CD4-positive, alpha-beta memory T cell (primary cell): ENCODE measurements around the gene FOXP1. TPM values are rescaled to one million over a fixed set of nuclear protein-coding genes. Genes with fewer than 3 reads are reported as not detected.
A peak's percentile ranks its signal among the peaks of the same experiment; 100 is the strongest.

ENCODE experiments used
- CTCF ChIA-PET: fragments of 350-600 bp; sonication (Branson Sonifier 250); formaldehyde crosslinking; loops from one replicate; lab custom pipeline; 2021; ENCODE audit warnings: inconsistent platforms; ENCODE audit not compliant: partially characterized antibody; lab: Charles Lee
- POLR2A ChIA-PET: fragments of 350-600 bp; sonication (Branson Sonifier 250); formaldehyde crosslinking; loops from one replicate; lab custom pipeline; 2021; ENCODE audit not compliant: partially characterized antibody; lab: Charles Lee
- DNase-seq, 5 donors: peaks; one replicate each; pipeline versions ENCODE4 v3.0.0 to v3.0.0-alpha.2; 2020 to 2022; ENCODE audit warnings: mixed read lengths in 1 of 5
- H3K27ac ChIP-seq: one replicate; pipeline ENCODE4 v1.7.0; 2013; ENCODE audit warnings: low read depth, low read length
- H3K27me3 ChIP-seq: 2 replicates; pipeline ENCODE4 v1.7.0; 2013; ENCODE audit warnings: mild to moderate bottlenecking, low read length, moderate library complexity; ENCODE audit not compliant: insufficient read depth
- H3K36me3 ChIP-seq: 2 replicates; pipeline ENCODE4 v1.7.0; 2013; ENCODE audit warnings: mild to moderate bottlenecking, low read length, moderate library complexity; ENCODE audit not compliant: insufficient read depth
- H3K4me1 ChIP-seq: 2 replicates; pipeline ENCODE4 v1.7.0; 2013; ENCODE audit warnings: mild to moderate bottlenecking, low read length, moderate library complexity; ENCODE audit not compliant: insufficient read depth
- H3K4me3 ChIP-seq, 2 donors: one replicate each; pipeline ENCODE4 v1.7.0; 2013; ENCODE audit warnings: low read length in 2 of 2, mild to moderate bottlenecking in 1 of 2
- H3K9me3 ChIP-seq, 2 donors: one replicate each; pipeline ENCODE4 v1.7.0; 2013; ENCODE audit warnings: low read length in 2 of 2, control low read depth in 1 of 2; ENCODE audit not compliant: control insufficient read depth in 1 of 2
- H3K27ac Mint-ChIP-seq, 7 donors: one replicate each; pipeline ENCODE4 v1.8.0; 2020 to 2021; ENCODE audit warnings: mixed read lengths in 7 of 7, mild to moderate bottlenecking in 6 of 7, inconsistent platforms in 3 of 7, moderate library complexity in 3 of 7
- H3K27me3 Mint-ChIP-seq, 2 donors: one replicate each; pipeline ENCODE4 v1.8.0; 2020 to 2021; ENCODE audit warnings: mixed read lengths in 2 of 2
- H3K36me3 Mint-ChIP-seq, 2 donors: one replicate each; pipeline ENCODE4 v1.8.0; 2020 to 2021; ENCODE audit warnings: mixed read lengths in 2 of 2, inconsistent platforms in 1 of 2, mild to moderate bottlenecking in 1 of 2
- H3K4me1 Mint-ChIP-seq, 4 donors: one replicate each; pipeline ENCODE4 v1.8.0; 2020 to 2021; ENCODE audit warnings: mixed read lengths in 4 of 4, mild to moderate bottlenecking in 1 of 4
- H3K4me3 Mint-ChIP-seq, 8 donors: one replicate each; pipeline ENCODE4 v1.8.0; 2020 to 2021; ENCODE audit warnings: mixed read lengths in 8 of 8, mild to moderate bottlenecking in 7 of 8, moderate library complexity in 6 of 8, inconsistent platforms in 3 of 8
- H3K9me3 Mint-ChIP-seq, 8 donors: one replicate each; pipeline ENCODE4 v1.8.0; 2020 to 2021; ENCODE audit warnings: mixed read lengths in 8 of 8, mild to moderate bottlenecking in 5 of 8, inconsistent platforms in 3 of 8, moderate library complexity in 1 of 8
- intact Hi-C: fragments of 100-400 bp; cut with micrococcal nuclease; formaldehyde crosslinking; loops from one replicate; pipeline ENCODE4 v1.15.1; 2023
- polyA plus RNA-seq, 2 donors: library from polyadenylated mRNA; unstranded; fragments of 300-500 nt; fragmentation: Illumina TruSeq; gene quantifications; one replicate each; pipeline ENCODE4 v1.2.3, GENCODE V29; 2021
- total RNA-seq, 2 experiments: library from RNA; stranded (reverse); gene quantifications; one replicate each; pipeline ENCODE4 v1.2.3, GENCODE V29; 2021

Gene FOXP1
- total and polyA plus RNA-seq, 4 experiments from 2014 or later: 189 to 348 (median 279) TPM

GRCh38 chr3:71050166-71050537 is 533.4 kb downstream of the FOXP1 start:
- Mint-ChIP-seq H3K27me3 (no peaks in the 10 kb centered on the region), H3K9me3 (no peaks in the 10 kb centered on the region), H3K36me3 (peaks cover 88 to 95% of the 10 kb centered on the region in 2 donors), H3K4me1 (peaks cover 0 to 99% (median 88%) of the 10 kb centered on the region in 4 donors), H3K27ac (peak overlapping the region; percentile 84 to 97 (median 93)), H3K4me3 (peak overlapping the region in 7 of 8 donors; percentile 6 to 83 (median 64))
- Histone ChIP-seq H3K27me3 (no peaks in the 10 kb centered on the region), H3K4me3 (no peak overlapping the region), H3K9me3 (no peaks in the 10 kb centered on the region), H3K27ac (peak overlapping the region; percentile 33), H3K36me3 (peaks cover 49% of the 10 kb centered on the region), H3K4me1 (peaks cover 100% of the 10 kb centered on the region)
- intact Hi-C loops: loop anchor here (1.0 kb wide), 2 partner anchors 11 to 12 kb away; no protein-coding TSS in a partner anchor
- ChIA-PET CTCF (interaction anchor here (1.4 kb wide), 1 partner anchor 10 kb away, joined by 3 read pairs; no protein-coding TSS in a partner anchor), POLR2A (interaction anchor here (1.0 to 9.2 kb wide), 3 partner anchors 10 to 441 kb away, joined by 3 to 97 read pairs (median 4); no protein-coding TSS in a partner anchor)
- DNase-seq: no peak

DNA sequence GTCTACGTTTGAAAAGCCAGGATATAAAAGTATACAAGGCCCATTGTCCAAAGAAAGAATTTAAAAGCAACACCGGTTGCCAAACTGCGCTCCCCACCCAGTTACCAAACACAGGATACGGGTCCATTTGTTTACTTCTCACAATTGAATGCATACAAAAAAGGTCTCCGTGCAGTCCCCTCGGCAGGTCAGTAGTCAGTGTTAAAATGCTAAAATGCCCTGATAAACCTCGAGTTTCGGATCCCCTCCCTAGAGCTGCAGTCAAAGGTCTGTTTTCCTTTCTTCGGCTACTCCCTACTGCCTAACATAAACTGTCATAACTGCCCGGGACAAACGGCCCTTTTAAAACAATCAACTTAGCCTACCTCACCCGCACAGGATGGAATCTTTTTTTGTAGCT is 534.6 kb downstream of the FOXP1 start:
- Histone ChIP-seq H3K4me1 (peaks cover 96% of the 10 kb centered on the region), H3K9me3 (no peaks in the 10 kb centered on the region), H3K4me3 (no peak overlapping the region), H3K27ac (peak overlapping the region; percentile 3), H3K27me3 (no peaks in the 10 kb centered on the region), H3K36me3 (peaks cover 57% of the 10 kb centered on the region)
- peaks cover 0 to 99% (median 83%) of the 10 kb centered on the region in 4 donors for H3K4me1 Mint-ChIP-seq
- peak overlapping the region; percentile 31 to 96 (median 86) for H3K27ac Mint-ChIP-seq
- peaks cover 87 to 95% of the 10 kb centered on the region in 2 donors for H3K36me3 Mint-ChIP-seq
- no peak for DNase-seq
- H3K27me3 Mint-ChIP-seq: no peaks in the 10 kb centered on the region
- CTCF ChIA-PET: interaction anchor here (1.5 kb wide), 1 partner anchor 12 kb away, joined by 5 read pairs; no protein-coding TSS in a partner anchor
- H3K4me3 Mint-ChIP-seq: peak overlapping the region in 5 of 8 donors; percentile 7 to 77 (median 35)
- intact Hi-C loops: no loop called here
- no peaks in the 10 kb centered on the region for H3K9me3 Mint-ChIP-seq
- POLR2A ChIA-PET: interaction anchor here (1.2 to 9.2 kb wide), 2 partner anchors 13 to 14 kb away, joined by 4 to 97 read pairs; no protein-coding TSS in a partner anchor

DNA sequence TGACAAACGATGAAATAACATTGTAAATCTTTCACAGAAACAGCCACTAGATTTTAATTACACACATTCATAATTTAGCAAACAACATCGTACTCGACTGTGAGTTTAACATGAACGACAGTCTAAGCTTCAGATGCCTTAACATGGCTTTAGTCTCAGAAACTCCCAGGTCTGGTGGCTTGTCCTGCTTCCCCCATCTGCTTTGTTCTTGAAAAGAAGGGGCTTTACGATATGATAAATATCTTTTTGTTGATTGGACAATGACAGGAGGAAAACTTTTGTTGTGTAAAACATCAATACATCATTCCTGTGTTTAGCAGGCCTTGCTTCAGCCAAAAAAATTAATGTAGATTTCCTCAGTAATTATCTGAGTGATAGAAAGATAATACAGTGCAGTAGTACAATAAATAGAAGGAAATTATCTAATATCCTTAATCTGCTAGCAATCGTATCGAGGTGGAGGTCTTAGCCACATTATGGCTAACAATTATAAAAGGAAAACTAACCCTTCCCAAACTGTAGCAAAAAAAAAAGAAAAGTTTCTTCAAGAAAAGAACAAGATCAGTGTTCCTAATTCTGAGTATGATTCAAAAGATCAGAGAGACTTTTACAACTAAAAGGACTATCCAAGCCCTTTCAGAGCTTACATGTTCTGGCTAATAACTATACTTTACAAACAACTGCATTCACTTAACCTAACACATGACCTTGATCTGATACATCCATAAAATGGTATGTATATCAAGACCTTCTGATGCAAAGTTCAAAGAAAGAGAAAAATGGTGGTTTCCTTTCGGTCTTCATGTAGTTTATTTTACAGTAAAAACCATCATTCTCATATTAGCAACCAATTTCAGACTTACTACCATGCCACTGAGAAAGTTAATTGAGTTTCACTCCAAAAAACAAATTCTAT is 535.7 kb downstream of the FOXP1 start:
- POLR2A ChIA-PET: interaction anchor here (9.2 kb wide), 1 partner anchor 14 kb away, joined by 97 read pairs; no protein-coding TSS in a partner anchor
- peaks cover 1 to 92% (median 75%) of the 10 kb centered on the region in 4 donors for H3K4me1 Mint-ChIP-seq
- peaks cover 87 to 94% of the 10 kb centered on the region in 2 donors for H3K36me3 Mint-ChIP-seq
- Histone ChIP-seq H3K9me3 (no peaks in the 10 kb centered on the region), H3K4me3 (no peak overlapping the region), H3K27ac (no peak overlapping the region), H3K36me3 (peaks cover 61% of the 10 kb centered on the region), H3K27me3 (no peaks in the 10 kb centered on the region), H3K4me1 (peaks cover 85% of the 10 kb centered on the region)
- CTCF ChIA-PET: interaction anchor here (1.2 to 1.5 kb wide), 2 partner anchors 13 to 19 kb away, joined by 3 to 5 read pairs; no protein-coding TSS in a partner anchor
- intact Hi-C loops: no loop called here
- H3K27me3 Mint-ChIP-seq: no peaks in the 10 kb centered on the region
- H3K9me3 Mint-ChIP-seq: no peaks in the 10 kb centered on the region
- peak overlapping the region; percentile 58 to 85 (median 65) for H3K27ac Mint-ChIP-seq
- DNase-seq: no peak
- H3K4me3 Mint-ChIP-seq: peak overlapping the region in 5 of 8 donors; percentile 7 to 67 (median 53)

- H3K36me3 ChIP-seq: peaks cover 61% of the 10 kb centered on the region
- H3K9me3 Mint-ChIP-seq: no peaks in the 10 kb centered on the region
- no peaks in the 10 kb centered on the region for H3K27me3 ChIP-seq
- H3K4me3 ChIP-seq: no peak overlapping the region
- peak overlapping the region in 6 of 7 donors; percentile 29 to 85 (median 68) for H3K27ac Mint-ChIP-seq
- H3K4me1 ChIP-seq: peaks cover 84% of the 10 kb centered on the region
- ChIA-PET POLR2A (interaction anchor here (1.1 to 9.2 kb wide), 2 partner anchors 15 to 17 kb away, joined by 3 to 97 read pairs; no protein-coding TSS in a partner anchor), CTCF (interaction anchor here (0.6 to 1.3 kb wide), 3 partner anchors 12 to 88 kb away, joined by 3 to 5 read pairs (median 3); no protein-coding TSS in a partner anchor)
- peaks cover 83 to 93% of the 10 kb centered on the region in 2 donors for H3K36me3 Mint-ChIP-seq
- no peak for DNase-seq
- no peak overlapping the region for H3K27ac ChIP-seq
- peaks cover 12 to 92% (median 71%) of the 10 kb centered on the region in 4 donors for H3K4me1 Mint-ChIP-seq
- H3K4me3 Mint-ChIP-seq: peak overlapping the region in 3 of 8 donors; percentile 29 to 45 (median 32)
- intact Hi-C loops: no loop called here
- H3K9me3 ChIP-seq: no peaks in the 10 kb centered on the region
- no peaks in the 10 kb centered on the region for H3K27me3 Mint-ChIP-seq
Measured at GRCh38 chr3:71046791-71047190, 536.7 kb downstream of the FOXP1 start.

- CTCF ChIA-PET: interaction anchor here (1.2 to 1.3 kb wide), 2 partner anchors 13 to 14 kb away, joined by 3 to 5 read pairs; no protein-coding TSS in a partner anchor
- Histone ChIP-seq H3K36me3 (peaks cover 59% of the 10 kb centered on the region), H3K27me3 (no peaks in the 10 kb centered on the region), H3K4me3 (no peak overlapping the region), H3K27ac (no peak overlapping the region), H3K9me3 (no peaks in the 10 kb centered on the region), H3K4me1 (peaks cover 83% of the 10 kb centered on the region)
- Mint-ChIP-seq H3K4me1 (peaks cover 21 to 91% (median 70%) of the 10 kb centered on the region in 4 donors), H3K4me3 (peak overlapping the region in 5 of 8 donors; percentile 1 to 73 (median 17)), H3K36me3 (peaks cover 83 to 92% of the 10 kb centered on the region in 2 donors), H3K27me3 (no peaks in the 10 kb centered on the region), H3K9me3 (no peaks in the 10 kb centered on the region), H3K27ac (peak overlapping the region; percentile 19 to 94 (median 84))
- intact Hi-C loops: no loop called here
- POLR2A ChIA-PET: interaction anchor here (1.2 to 9.2 kb wide), 2 partner anchors 16 to 23 kb away, joined by 3 to 97 read pairs; no protein-coding TSS in a partner anchor
- no peak for DNase-seq
Measured at GRCh38 chr3:71045917-71046282, 537.6 kb downstream of the FOXP1 start.

DNA sequence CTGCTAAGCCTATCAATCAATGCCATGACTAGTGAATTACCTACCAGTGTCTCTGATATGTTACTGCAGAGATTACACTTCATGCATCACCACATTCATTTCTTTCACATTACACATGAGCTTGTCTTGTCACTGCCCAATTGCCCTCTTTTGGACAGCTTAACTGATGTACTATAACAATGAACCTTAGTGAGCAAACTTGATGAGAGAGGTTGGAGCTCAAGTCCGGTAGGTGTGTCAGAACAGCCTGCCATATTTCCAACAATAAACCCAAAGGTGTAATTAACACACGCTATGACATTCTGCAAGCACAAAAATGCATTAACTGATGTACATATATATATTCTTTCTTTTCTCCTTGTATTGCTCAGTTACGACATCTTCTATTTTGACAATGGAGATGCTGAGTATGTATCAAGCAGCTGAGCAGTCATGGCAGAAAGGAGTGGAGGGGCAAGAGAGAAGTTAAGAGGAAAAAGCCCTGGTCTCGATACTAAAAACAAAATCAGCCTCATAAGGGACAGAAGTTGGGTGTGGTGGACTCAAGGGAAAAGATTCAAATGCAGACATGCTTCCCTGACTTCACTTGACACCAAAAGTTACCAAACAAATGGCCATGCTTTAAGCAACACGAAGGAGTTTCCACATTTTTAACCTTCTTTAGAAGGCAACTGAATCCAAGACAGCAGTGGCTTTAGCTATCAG is 538.2 kb downstream of the FOXP1 start:
- no peaks in the 10 kb centered on the region for H3K9me3 ChIP-seq
- intact Hi-C loops: no loop called here
- H3K4me3 ChIP-seq: no peak overlapping the region
- H3K4me1 Mint-ChIP-seq: peaks cover 26 to 91% (median 70%) of the 10 kb centered on the region in 4 donors
- H3K27me3 ChIP-seq: no peaks in the 10 kb centered on the region
- no peaks in the 10 kb centered on the region for H3K9me3 Mint-ChIP-seq
- no peak overlapping the region for H3K27ac ChIP-seq
- ChIA-PET POLR2A (interaction anchor here (1.2 to 9.2 kb wide), 2 partner anchors 17 to 24 kb away, joined by 3 to 97 read pairs; no protein-coding TSS in a partner anchor), CTCF (interaction anchor here (1.2 kb wide), 1 partner anchor 14 kb away, joined by 3 read pairs; no protein-coding TSS in a partner anchor)
- DNase-seq: no peak
- H3K4me3 Mint-ChIP-seq: peak overlapping the region in 4 of 8 donors; percentile 1 to 73 (median 42)
- peak overlapping the region; percentile 12 to 94 (median 84) for H3K27ac Mint-ChIP-seq
- H3K36me3 Mint-ChIP-seq: peaks cover 83 to 92% of the 10 kb centered on the region in 2 donors
- H3K36me3 ChIP-seq: peaks cover 65% of the 10 kb centered on the region
- no peaks in the 10 kb centered on the region for H3K27me3 Mint-ChIP-seq
- peaks cover 83% of the 10 kb centered on the region for H3K4me1 ChIP-seq
